ENCODE data around the gene PHF20.

GRCh38 chr20:35929301-35929700 lies 157.5 kb downstream of the PHF20 start:
- TF ChIP-seq CTCF (IDR thresholded peaks at IDR 0.05) (no peak), POLR2A (IDR thresholded peaks at IDR 0.05) (no peak)
